ENCODE data around the gene GRM8. TPM values are rescaled to one million over a fixed set of nuclear protein-coding genes. Genes with fewer than 3 reads are reported as not detected.

The GRM8 gene
- polyA plus RNA-seq, 1 donor from 2014 or later, result 1.5 TPM

Small RNA genes lying within 50 kb of the gene (small RNA-seq; reads per million reads assigned to genes)
- 65.5 to 71.3 (median 69.4) reads per million in 3 experiments for gene MIR592

Other genes starting within 250 kb of the GRM8 start
- 3.6 and 4.2 TPM in 2 replicates for gene ZNF800, start 139.8 kb upstream of the GRM8 start, polyA plus RNA-seq

Data from neural cell (in vitro differentiated cells).